CD4-positive, alpha-beta T cell (primary cell): ENCODE results near the gene NCAM2. TPM values are rescaled to one million over a fixed set of nuclear protein-coding genes. Genes with fewer than 3 reads are reported as not detected.

Experiments used
- ATAC-seq: fragments of 200-7000 bp; cut with Tn5 transposase; one replicate; pipeline ENCODE4 v1.10.0; 2022; ENCODE audit warnings: mild to moderate bottlenecking; ENCODE audit not compliant: poor library complexity
- CTCF ChIA-PET: fragments of 350-600 bp; sonication (Branson Sonifier 250); formaldehyde crosslinking; loops from one replicate; lab custom pipeline; 2021; ENCODE audit warnings: antibody characterized with exemption, inconsistent platforms; lab: Charles Lee
- POLR2A ChIA-PET: fragments of 350-600 bp; sonication (Branson Sonifier 250); formaldehyde crosslinking; loops from one replicate; lab custom pipeline; 2021; ENCODE audit warnings: antibody characterized with exemption, inconsistent platforms; lab: Charles Lee
- DNase-seq, 14 experiments: peaks; one replicate each; pipeline ENCODE4 v3.0.0-alpha.2; 2013 to 2020; ENCODE audit warnings: mixed read lengths in 2 of 14
- H3K27ac ChIP-seq, 2 donors: one replicate each; pipeline versions ENCODE4 v1.5.1 to v1.7.0; 2013; ENCODE audit warnings: low read length in 2 of 2, low read depth in 1 of 2, mild to moderate bottlenecking in 1 of 2
- H3K27me3 ChIP-seq, 2 experiments: 1 replicate in 1 of 2; 2 replicates in 1 of 2; pipeline versions ENCODE4 v1.6.1 to v1.7.0; 2013; ENCODE audit warnings: low read length in 2 of 2, control low read depth in 1 of 2, mild to moderate bottlenecking in 1 of 2, moderate library complexity in 1 of 2; ENCODE audit not compliant: insufficient read depth in 2 of 2, control insufficient read depth in 1 of 2
- H3K36me3 ChIP-seq: one replicate; pipeline ENCODE4 v1.6.1; 2013; ENCODE audit warnings: low read length, control low read depth; ENCODE audit not compliant: insufficient read depth
- H3K4me1 ChIP-seq: one replicate; pipeline ENCODE4 v1.6.1; 2013; ENCODE audit warnings: low read length, control low read depth; ENCODE audit not compliant: insufficient read depth
- H3K4me3 ChIP-seq: one replicate; pipeline ENCODE4 v1.5.1; 2013; ENCODE audit warnings: mild to moderate bottlenecking, low read length, moderate library complexity
- H3K9me3 ChIP-seq, 2 experiments: 1 replicate in 1 of 2; 2 replicates in 1 of 2; pipeline versions ENCODE4 v1.6.1 to v1.7.0; 2013; ENCODE audit warnings: low read length in 2 of 2, mild to moderate bottlenecking in 2 of 2, control low read depth in 1 of 2, moderate library complexity in 1 of 2; ENCODE audit not compliant: control insufficient read depth in 1 of 2, insufficient read depth in 1 of 2
- H3K27ac Mint-ChIP-seq: one replicate; pipeline ENCODE4 v1.8.0; 2020; ENCODE audit warnings: mixed read lengths
- H3K27me3 Mint-ChIP-seq: one replicate; pipeline ENCODE4 v1.8.0; 2021; ENCODE audit warnings: mixed read lengths
- H3K36me3 Mint-ChIP-seq: one replicate; pipeline ENCODE4 v1.8.0; 2021; ENCODE audit warnings: low read depth, mixed read lengths
- H3K4me1 Mint-ChIP-seq: one replicate; pipeline ENCODE4 v1.8.0; 2021; ENCODE audit warnings: low read depth, mixed read lengths
- H3K4me3 Mint-ChIP-seq: one replicate; pipeline ENCODE4 v1.8.0; 2020; ENCODE audit warnings: mild to moderate bottlenecking, mixed read lengths
- H3K9me3 Mint-ChIP-seq: one replicate; pipeline ENCODE4 v1.8.0; 2020; ENCODE audit warnings: mixed read lengths
- CTCF ChIP-seq: fragments of 200-600 bp; IDR thresholded peaks from one replicate; pipeline ENCODE4 v1.8.0; 2022; ENCODE audit warnings: antibody characterized with exemption, mild to moderate bottlenecking
- intact Hi-C, 2 experiments: fragments of 100-400 bp; cut with DNase I in 1 of 2; cut with micrococcal nuclease in 1 of 2; formaldehyde crosslinking; loops; one replicate each; pipeline versions ENCODE4 v1.15.1 to v1.9.0; 2023 to 2025; cut with DNase I, micrococcal nuclease
- total RNA-seq, 174 experiments: library from RNA in 2 of 174; stranded (reverse) in 2 of 174; gene quantifications; one replicate each; pipeline ENCODE4 v1.2.3 and lab custom pipeline; 2021 to 2026

Gene NCAM2
- total RNA-seq, 2 experiments from 2014 or later: not detected

- Mint-ChIP-seq H3K4me1 (no peaks in the 10 kb centered on the region), H3K27ac (no peak overlapping the region), H3K9me3 (no peaks in the 10 kb centered on the region), H3K27me3 (no peaks in the 10 kb centered on the region), H3K36me3 (no peaks in the 10 kb centered on the region), H3K4me3 (no peak overlapping the region)
- H3K4me3 ChIP-seq: no peak overlapping the region
- H3K9me3 ChIP-seq: no peaks in the 10 kb centered on the region
- no peaks in the 10 kb centered on the region for H3K4me1 ChIP-seq
- DNase-seq (no peak), ATAC-seq (no peak)
- no peak for TF ChIP-seq CTCF
- ChIA-PET POLR2A (no interaction called here), CTCF (interaction anchor here (0.6 kb wide), 1 partner anchor 294 kb away, joined by 3 read pairs; no protein-coding TSS in a partner anchor)
- no peaks in the 10 kb centered on the region for H3K36me3 ChIP-seq
- H3K27me3 ChIP-seq: no peaks in the 10 kb centered on the region
- no peak overlapping the region for H3K27ac ChIP-seq
- intact Hi-C loops: no loop called here
These were observed 29.8 kb upstream of the NCAM2 start for GRCh38 chr21:20968391-20968790.

- no peak for ATAC-seq
- POLR2A ChIA-PET: no interaction called here
- no peaks in the 10 kb centered on the region for H3K27me3 ChIP-seq
- H3K36me3 Mint-ChIP-seq: no peaks in the 10 kb centered on the region
- H3K9me3 Mint-ChIP-seq: no peaks in the 10 kb centered on the region
- H3K4me3 ChIP-seq: no peak overlapping the region
- H3K4me3 Mint-ChIP-seq: no peak overlapping the region
- H3K27me3 Mint-ChIP-seq: no peaks in the 10 kb centered on the region
- CTCF ChIA-PET: no interaction called here
- no peak for DNase-seq
- H3K27ac Mint-ChIP-seq: no peak overlapping the region
- H3K36me3 ChIP-seq: no peaks in the 10 kb centered on the region
- no peak for TF ChIP-seq CTCF
- intact Hi-C loops: no loop called here
- H3K9me3 ChIP-seq: peaks cover 0 to 5% of the 10 kb centered on the region in 2 experiments
- no peak overlapping the region for H3K27ac ChIP-seq
- no peaks in the 10 kb centered on the region for H3K4me1 ChIP-seq
- H3K4me1 Mint-ChIP-seq: no peaks in the 10 kb centered on the region
These were observed 27.5 kb upstream of the NCAM2 start for GRCh38 chr21:20970691-20971090.

- no peak for TF ChIP-seq CTCF
- Histone ChIP-seq H3K4me1 (no peaks in the 10 kb centered on the region), H3K9me3 (peaks cover 0 to 9% of the 10 kb centered on the region in 2 experiments), H3K27me3 (no peaks in the 10 kb centered on the region), H3K27ac (no peak overlapping the region), H3K4me3 (no peak overlapping the region), H3K36me3 (no peaks in the 10 kb centered on the region)
- ChIA-PET CTCF (no interaction called here), POLR2A (no interaction called here)
- ATAC-seq: no peak
- H3K36me3 Mint-ChIP-seq: no peaks in the 10 kb centered on the region
- H3K27me3 Mint-ChIP-seq: no peaks in the 10 kb centered on the region
- H3K9me3 Mint-ChIP-seq: no peaks in the 10 kb centered on the region
- H3K27ac Mint-ChIP-seq: no peak overlapping the region
- no peak overlapping the region for H3K4me3 Mint-ChIP-seq
- peak in 4 of 14 experiments; percentile 3 to 27 (median 12) for DNase-seq
- intact Hi-C loops: no loop called here
- H3K4me1 Mint-ChIP-seq: no peaks in the 10 kb centered on the region
These were observed 26.8 kb upstream of the NCAM2 start for GRCh38 chr21:20971296-20971921.
